ENCODE measurements around the gene ETFB. TPM values are rescaled to one million over a fixed set of nuclear protein-coding genes. Genes with fewer than 3 reads are reported as not detected.

Gene ETFB
- 40.0 and 41.8 TPM in 2 replicates for polyA plus RNA-seq (2013)

DNA sequence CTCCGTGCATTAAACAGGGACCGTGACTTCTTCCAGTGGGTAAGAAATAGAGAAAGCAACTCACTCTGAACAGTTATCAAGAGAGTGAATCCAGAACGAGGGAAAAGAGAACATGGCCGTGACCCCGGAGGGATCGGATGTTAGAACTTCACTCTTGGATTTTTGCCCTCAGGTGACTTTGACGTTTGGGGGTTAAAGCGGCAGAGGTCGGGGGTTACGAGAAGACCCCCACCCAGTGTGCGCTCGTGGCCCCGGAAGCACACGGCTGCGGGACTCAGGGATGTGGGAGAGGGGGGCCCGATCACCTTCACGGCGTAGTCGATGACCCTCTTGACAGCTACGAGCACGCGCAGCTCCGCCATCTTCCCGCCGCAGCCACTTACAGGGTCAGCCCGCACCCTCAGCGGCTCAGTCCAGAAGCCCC, at the start of gene ETFB:
TSS of gene ETFB (minus strand) at position 424 of the 424 bp plus-strand sequence. CDS start at position 362, 62 bp downstream.
- Histone ChIP-seq H3K4me3 (ENCODE audit: low read depth, low read length) (peak within 1 kb of the TSS; percentile 81), H3K23ac (ENCODE audit: low read length) (no peak within 1 kb of the TSS), H4K91ac (ENCODE audit: low read depth, low read length) (peak within 1 kb of the TSS; percentile 95), H4K12ac (ENCODE audit: low read depth, low read length) (peak within 1 kb of the TSS; percentile 68), H3K4ac (ENCODE audit: low read depth, low read length) (peak within 1 kb of the TSS; percentile 63), H3K4me1 (ENCODE audit: control insufficient read depth in 1 of 2, insufficient read depth in 2 of 2, low read length in 2 of 2) (peaks cover 18 to 22% of the 10 kb centered on the region in 2 experiments), H3K27me3 (ENCODE audit: insufficient read depth, low read length) (no peaks in the 10 kb centered on the region), H3K18ac (ENCODE audit: low read length) (peak within 1 kb of the TSS; percentile 85), H3K27ac (ENCODE audit: low read depth, low read length) (peak within 1 kb of the TSS; percentile 91), H2BK5ac (ENCODE audit: low read depth, low read length, poor library complexity) (peak within 1 kb of the TSS; percentile 89), H2AK5ac (ENCODE audit: low read length) (peak within 1 kb of the TSS; percentile 49), H2AFZ (ENCODE audit: insufficient read depth, low read length, poor library complexity) (peak within 1 kb of the TSS; percentile 75), H3K79me1 (ENCODE audit: low read length) (peaks cover 26% of the 10 kb centered on the region), H3K36me3 (ENCODE audit: control insufficient read depth in 1 of 2, insufficient read depth in 2 of 2, low read length in 2 of 2) (no peaks in the 10 kb centered on the region), H4K8ac (ENCODE audit: low read depth, low read length) (peak within 1 kb of the TSS; percentile 80), H2BK120ac (ENCODE audit: insufficient read depth, low read length, poor library complexity) (peak within 1 kb of the TSS; percentile 67), H2BK12ac (ENCODE audit: low read length) (peak within 1 kb of the TSS; percentile 59), H3K79me2 (ENCODE audit: control insufficient read depth, insufficient read depth, low read length, poor library complexity) (peaks cover 16% of the 10 kb centered on the region), H3K9me3 (ENCODE audit: insufficient read depth, low read depth, low read length) (no peaks in the 10 kb centered on the region), H3K9ac (ENCODE audit: low read length) (peak within 1 kb of the TSS; percentile 91), H3K14ac (ENCODE audit: low read length) (peak within 1 kb of the TSS; percentile 76), H3K4me2 (ENCODE audit: low read length) (peak within 1 kb of the TSS; percentile 94)
- no peak for DNase-seq
- WGBS (ENCODE audit: extremely low coverage, insufficient coverage, insufficient read length): no CpG with 5 or more reads among the region's 27 CpGs

DNA sequence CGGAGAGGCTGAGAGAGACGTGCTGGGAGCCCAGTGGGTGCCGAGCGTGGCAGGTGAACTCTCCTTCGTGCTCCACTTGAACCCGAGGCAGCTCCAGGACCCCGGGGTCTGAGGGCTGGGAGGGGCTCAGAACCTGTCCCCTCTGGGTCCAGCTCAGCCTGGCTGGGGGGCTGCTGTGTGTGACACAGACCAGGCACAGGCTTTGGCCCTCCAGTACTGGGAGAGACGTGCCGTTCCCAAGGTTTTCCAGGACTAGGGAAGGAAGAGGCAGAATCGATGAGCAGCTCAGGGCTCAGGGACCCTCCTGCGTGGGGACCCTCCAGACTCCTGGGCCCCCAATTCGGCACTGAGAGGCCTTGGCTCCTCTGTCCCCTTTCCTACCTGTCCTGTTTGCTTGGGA, 49.0 kb upstream of the ETFB start:
- H4K12ac ChIP-seq (ENCODE audit: low read depth, low read length): no peak overlapping the region
- H2BK120ac ChIP-seq (ENCODE audit: insufficient read depth, low read length, poor library complexity): no peak overlapping the region
- H3K79me1 ChIP-seq (ENCODE audit: low read length): no peaks in the 10 kb centered on the region
- H3K4ac ChIP-seq (ENCODE audit: low read depth, low read length): no peak overlapping the region
- no peak overlapping the region for H3K23ac ChIP-seq (ENCODE audit: low read length)
- H4K8ac ChIP-seq (ENCODE audit: low read depth, low read length): no peak overlapping the region
- H3K4me1 ChIP-seq (ENCODE audit: control insufficient read depth in 1 of 2, insufficient read depth in 2 of 2, low read length in 2 of 2): no peaks in the 10 kb centered on the region
- H4K91ac ChIP-seq (ENCODE audit: low read depth, low read length): no peak overlapping the region
- H3K27ac ChIP-seq (ENCODE audit: low read depth, low read length): no peak overlapping the region
- no peak overlapping the region for H3K4me2 ChIP-seq (ENCODE audit: low read length)
- no peak overlapping the region for H3K4me3 ChIP-seq (ENCODE audit: low read depth, low read length)
- no peak overlapping the region for H2AFZ ChIP-seq (ENCODE audit: insufficient read depth, low read length, poor library complexity)
- no peaks in the 10 kb centered on the region for H3K27me3 ChIP-seq (ENCODE audit: insufficient read depth, low read length)
- no peak overlapping the region for H3K18ac ChIP-seq (ENCODE audit: low read length)
- no CpG with 5 or more reads among the region's 12 CpGs for WGBS (ENCODE audit: extremely low coverage, insufficient coverage, insufficient read length)
- no peak overlapping the region for H2BK12ac ChIP-seq (ENCODE audit: low read length)
- H3K9me3 ChIP-seq (ENCODE audit: insufficient read depth, low read depth, low read length): no peaks in the 10 kb centered on the region
- DNase-seq: no peak
- H3K79me2 ChIP-seq (ENCODE audit: control insufficient read depth, insufficient read depth, low read length, poor library complexity): no peaks in the 10 kb centered on the region
- no peak overlapping the region for H2AK5ac ChIP-seq (ENCODE audit: low read length)
- no peaks in the 10 kb centered on the region for H3K36me3 ChIP-seq (ENCODE audit: control insufficient read depth in 1 of 2, insufficient read depth in 2 of 2, low read length in 2 of 2)
- no peak overlapping the region for H3K14ac ChIP-seq (ENCODE audit: low read length)
- H2BK5ac ChIP-seq (ENCODE audit: low read depth, low read length, poor library complexity): no peak overlapping the region
- no peak overlapping the region for H3K9ac ChIP-seq (ENCODE audit: low read length)

DNA sequence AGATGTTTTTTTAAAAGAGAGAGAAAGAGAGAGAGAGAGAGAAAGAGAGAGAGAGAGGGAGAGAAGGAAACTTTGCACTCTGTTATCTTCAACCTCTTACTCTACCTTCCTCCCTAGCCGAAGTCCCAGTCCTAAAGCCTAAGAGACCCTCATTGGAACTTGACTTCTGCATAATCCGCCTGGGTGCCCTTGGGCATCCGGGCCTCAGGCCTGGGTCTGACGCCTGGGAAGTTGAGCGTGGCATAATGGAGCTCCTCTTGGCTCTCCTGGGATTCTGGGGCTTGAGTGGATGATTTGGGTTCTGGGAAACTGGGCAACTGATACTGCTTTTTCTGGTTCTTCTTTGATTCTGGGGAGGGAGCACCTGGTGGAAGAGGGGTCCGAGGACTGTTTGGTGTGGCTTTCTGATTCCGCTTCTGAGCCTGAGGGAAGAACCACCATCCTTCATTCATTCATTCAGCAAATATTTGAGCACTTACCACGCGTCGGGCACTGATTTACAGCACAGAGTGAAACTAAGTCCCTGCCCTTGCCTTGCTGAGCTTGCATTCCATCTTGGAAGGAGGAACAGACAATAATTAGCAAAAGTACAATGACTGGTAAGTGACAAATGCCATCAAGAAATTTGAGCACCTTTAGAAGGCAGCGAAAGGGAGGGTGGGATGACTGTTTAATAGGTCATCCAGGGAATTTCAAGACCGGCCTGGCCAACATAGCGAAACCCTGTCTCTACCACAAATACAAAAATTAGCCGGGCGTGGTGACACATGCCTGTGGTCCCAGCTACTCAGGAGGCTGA, 45.0 kb upstream of the ETFB start:
- no peak overlapping the region for H2AK5ac ChIP-seq (ENCODE audit: low read length)
- no peak overlapping the region for H2BK5ac ChIP-seq (ENCODE audit: low read depth, low read length, poor library complexity)
- no peaks in the 10 kb centered on the region for H3K36me3 ChIP-seq (ENCODE audit: control insufficient read depth in 1 of 2, insufficient read depth in 2 of 2, low read length in 2 of 2)
- no peaks in the 10 kb centered on the region for H3K79me1 ChIP-seq (ENCODE audit: low read length)
- H3K4me2 ChIP-seq (ENCODE audit: low read length): no peak overlapping the region
- no peak overlapping the region for H3K4ac ChIP-seq (ENCODE audit: low read depth, low read length)
- no peak overlapping the region for H3K9ac ChIP-seq (ENCODE audit: low read length)
- no peak overlapping the region for H3K27ac ChIP-seq (ENCODE audit: low read depth, low read length)
- H3K18ac ChIP-seq (ENCODE audit: low read length): no peak overlapping the region
- H2AFZ ChIP-seq (ENCODE audit: insufficient read depth, low read length, poor library complexity): no peak overlapping the region
- no peaks in the 10 kb centered on the region for H3K27me3 ChIP-seq (ENCODE audit: insufficient read depth, low read length)
- no CpG with 5 or more reads among the region's 15 CpGs for WGBS (ENCODE audit: extremely low coverage, insufficient coverage, insufficient read length)
- no peaks in the 10 kb centered on the region for H3K9me3 ChIP-seq (ENCODE audit: insufficient read depth, low read depth, low read length)
- no peaks in the 10 kb centered on the region for H3K79me2 ChIP-seq (ENCODE audit: control insufficient read depth, insufficient read depth, low read length, poor library complexity)
- no peak overlapping the region for H3K14ac ChIP-seq (ENCODE audit: low read length)
- H4K91ac ChIP-seq (ENCODE audit: low read depth, low read length): no peak overlapping the region
- DNase-seq: peak in 1 of 2 donors; percentile 24
- no peak overlapping the region for H2BK12ac ChIP-seq (ENCODE audit: low read length)
- H3K4me1 ChIP-seq (ENCODE audit: control insufficient read depth in 1 of 2, insufficient read depth in 2 of 2, low read length in 2 of 2): peaks cover 0 to 2% of the 10 kb centered on the region in 2 experiments
- H3K4me3 ChIP-seq (ENCODE audit: low read depth, low read length): no peak overlapping the region
- no peak overlapping the region for H2BK120ac ChIP-seq (ENCODE audit: insufficient read depth, low read length, poor library complexity)
- no peak overlapping the region for H4K8ac ChIP-seq (ENCODE audit: low read depth, low read length)
- H4K12ac ChIP-seq (ENCODE audit: low read depth, low read length): no peak overlapping the region
- no peak overlapping the region for H3K23ac ChIP-seq (ENCODE audit: low read length)

DNA sequence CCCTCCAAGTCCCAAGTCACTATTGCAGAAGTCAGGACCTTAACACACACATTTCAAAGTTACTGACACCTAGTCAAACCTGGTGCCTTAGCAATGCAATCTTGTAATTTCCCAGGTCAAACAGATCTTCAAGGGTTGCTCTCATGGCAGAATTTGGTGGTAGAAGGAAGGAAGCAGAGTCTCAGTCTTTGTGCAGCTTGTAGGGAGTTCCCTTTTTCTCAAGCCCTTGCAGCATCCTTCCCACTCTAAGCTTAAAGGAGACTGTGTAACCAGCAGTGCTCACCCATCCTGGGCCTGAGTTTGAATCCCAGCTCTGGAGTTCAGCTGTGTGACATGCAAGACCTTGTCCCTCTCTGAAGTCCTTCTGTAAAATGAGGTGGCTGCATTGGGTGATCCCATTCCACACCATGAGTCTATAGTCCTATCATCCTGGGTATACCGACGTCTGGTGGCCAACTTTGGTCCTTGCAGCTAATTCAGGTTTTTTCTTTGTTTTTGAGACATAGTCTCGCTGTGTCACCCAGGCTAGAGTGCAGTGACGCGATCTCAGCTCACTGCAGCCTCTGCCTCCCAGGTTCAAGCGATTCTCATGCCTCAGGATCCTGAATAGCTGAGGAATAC, 41.4 kb upstream of the ETFB start:
- no peak overlapping the region for H3K27ac ChIP-seq (ENCODE audit: low read depth, low read length)
- DNase-seq: peak in 1 of 2 donors; percentile 30
- no peak overlapping the region for H2AFZ ChIP-seq (ENCODE audit: insufficient read depth, low read length, poor library complexity)
- H3K23ac ChIP-seq (ENCODE audit: low read length): no peak overlapping the region
- H3K9ac ChIP-seq (ENCODE audit: low read length): no peak overlapping the region
- peaks cover 0 to 2% of the 10 kb centered on the region in 2 experiments for H3K4me1 ChIP-seq (ENCODE audit: control insufficient read depth in 1 of 2, insufficient read depth in 2 of 2, low read length in 2 of 2)
- no peak overlapping the region for H4K8ac ChIP-seq (ENCODE audit: low read depth, low read length)
- H3K14ac ChIP-seq (ENCODE audit: low read length): no peak overlapping the region
- WGBS (ENCODE audit: extremely low coverage, insufficient coverage, insufficient read length): no CpG with 5 or more reads among the region's 6 CpGs
- H4K91ac ChIP-seq (ENCODE audit: low read depth, low read length): no peak overlapping the region
- peaks cover 10% of the 10 kb centered on the region for H3K9me3 ChIP-seq (ENCODE audit: insufficient read depth, low read depth, low read length)
- H3K4me3 ChIP-seq (ENCODE audit: low read depth, low read length): no peak overlapping the region
- no peak overlapping the region for H2BK5ac ChIP-seq (ENCODE audit: low read depth, low read length, poor library complexity)
- H3K4ac ChIP-seq (ENCODE audit: low read depth, low read length): no peak overlapping the region
- H2BK120ac ChIP-seq (ENCODE audit: insufficient read depth, low read length, poor library complexity): no peak overlapping the region
- H4K12ac ChIP-seq (ENCODE audit: low read depth, low read length): no peak overlapping the region
- H3K4me2 ChIP-seq (ENCODE audit: low read length): no peak overlapping the region
- H3K27me3 ChIP-seq (ENCODE audit: insufficient read depth, low read length): no peaks in the 10 kb centered on the region
- H2BK12ac ChIP-seq (ENCODE audit: low read length): no peak overlapping the region
- no peaks in the 10 kb centered on the region for H3K79me2 ChIP-seq (ENCODE audit: control insufficient read depth, insufficient read depth, low read length, poor library complexity)
- peaks cover 0 to under 1% of the 10 kb centered on the region in 2 experiments for H3K36me3 ChIP-seq (ENCODE audit: control insufficient read depth in 1 of 2, insufficient read depth in 2 of 2, low read length in 2 of 2)
- H2AK5ac ChIP-seq (ENCODE audit: low read length): no peak overlapping the region
- no peak overlapping the region for H3K18ac ChIP-seq (ENCODE audit: low read length)
- H3K79me1 ChIP-seq (ENCODE audit: low read length): no peaks in the 10 kb centered on the region

Measured in trophoblast cell (in vitro differentiated cells and primary cell).